Nephron (organoid): ENCODE data around the gene ZNF398.

Experiments
- H3K27ac Mint-ChIP-seq, 3 experiments: 2 replicates each; pipeline ENCODE4 v1.8.0; 2020; ENCODE audit warnings: mixed read lengths in 3 of 3, mild to moderate bottlenecking in 2 of 3, moderate library complexity in 1 of 3
- H3K27me3 Mint-ChIP-seq: 2 replicates; pipeline ENCODE4 v1.8.0; 2021; ENCODE audit warnings: low read depth, mild to moderate bottlenecking, moderate library complexity, mixed read lengths
- H3K36me3 Mint-ChIP-seq: 2 replicates; pipeline ENCODE4 v1.8.0; 2020; ENCODE audit warnings: low read depth, mixed read lengths
- H3K4me1 Mint-ChIP-seq: 2 replicates; pipeline ENCODE4 v1.8.0; 2020; ENCODE audit warnings: mixed read lengths
- H3K4me3 Mint-ChIP-seq, 3 experiments: 2 replicates each; pipeline ENCODE4 v1.8.0; 2020; ENCODE audit warnings: mild to moderate bottlenecking in 3 of 3, mixed read lengths in 3 of 3, moderate library complexity in 2 of 3
- H3K9me3 Mint-ChIP-seq: 2 replicates; pipeline ENCODE4 v1.8.0; 2020; ENCODE audit warnings: mixed read lengths
- TF ChIP-seq, protein P1 (sequence below), 3 experiments: fragments of 200-600 bp; sonication (generic); IDR thresholded peaks; one replicate each; pipeline ENCODE4 v1.5.0; 2021; ENCODE audit warnings: antibody characterized with exemption in 3 of 3; ENCODE audit not compliant: unreplicated experiment in 3 of 3

ZNF398 gene

GRCh38 chr7:149154056-149154455 is 6.8 kb downstream of the ZNF398 start:
- Mint-ChIP-seq H3K36me3 (peaks cover 56% of the 10 kb centered on the region), H3K4me3 (no peak overlapping the region), H3K27ac (no peak overlapping the region), H3K27me3 (no peaks in the 10 kb centered on the region), H3K9me3 (no peaks in the 10 kb centered on the region), H3K4me1 (no peaks in the 10 kb centered on the region)
- TF ChIP-seq, protein P1, sequence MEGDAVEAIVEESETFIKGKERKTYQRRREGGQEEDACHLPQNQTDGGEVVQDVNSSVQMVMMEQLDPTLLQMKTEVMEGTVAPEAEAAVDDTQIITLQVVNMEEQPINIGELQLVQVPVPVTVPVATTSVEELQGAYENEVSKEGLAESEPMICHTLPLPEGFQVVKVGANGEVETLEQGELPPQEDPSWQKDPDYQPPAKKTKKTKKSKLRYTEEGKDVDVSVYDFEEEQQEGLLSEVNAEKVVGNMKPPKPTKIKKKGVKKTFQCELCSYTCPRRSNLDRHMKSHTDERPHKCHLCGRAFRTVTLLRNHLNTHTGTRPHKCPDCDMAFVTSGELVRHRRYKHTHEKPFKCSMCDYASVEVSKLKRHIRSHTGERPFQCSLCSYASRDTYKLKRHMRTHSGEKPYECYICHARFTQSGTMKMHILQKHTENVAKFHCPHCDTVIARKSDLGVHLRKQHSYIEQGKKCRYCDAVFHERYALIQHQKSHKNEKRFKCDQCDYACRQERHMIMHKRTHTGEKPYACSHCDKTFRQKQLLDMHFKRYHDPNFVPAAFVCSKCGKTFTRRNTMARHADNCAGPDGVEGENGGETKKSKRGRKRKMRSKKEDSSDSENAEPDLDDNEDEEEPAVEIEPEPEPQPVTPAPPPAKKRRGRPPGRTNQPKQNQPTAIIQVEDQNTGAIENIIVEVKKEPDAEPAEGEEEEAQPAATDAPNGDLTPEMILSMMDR (IDR thresholded peaks at IDR 0.05; ENCODE audit: unreplicated experiment in 3 of 3) = no peak

DNA sequence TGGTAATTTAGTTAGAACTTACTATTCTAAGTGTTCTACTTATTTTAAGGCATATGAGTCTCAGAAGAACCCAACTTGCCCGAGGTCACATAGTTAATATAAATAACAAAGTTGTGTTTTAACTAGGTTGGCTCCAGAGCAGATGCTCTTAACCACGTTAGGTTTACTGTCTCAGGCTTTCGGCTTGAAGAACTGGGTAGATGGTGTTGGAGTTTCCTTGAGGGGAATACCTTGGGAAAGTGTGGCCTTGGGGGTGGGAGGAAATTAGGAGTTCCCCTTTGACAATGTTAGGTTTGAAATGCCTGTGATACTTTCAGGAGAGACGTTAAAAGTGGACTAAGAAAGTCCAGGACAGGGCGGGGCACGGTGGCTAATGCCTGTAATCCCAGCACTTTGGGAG is 9.6 kb downstream of the ZNF398 start:
- Mint-ChIP-seq H3K9me3 (no peaks in the 10 kb centered on the region), H3K4me3 (no peak overlapping the region), H3K27me3 (no peaks in the 10 kb centered on the region)

GRCh38 chr7:149161241-149161848 is 14.1 kb downstream of the ZNF398 start:
- TF ChIP-seq, protein P1 (IDR thresholded peaks at IDR 0.05; ENCODE audit: unreplicated experiment in 3 of 3) = no peak
- peaks cover 55% of the 10 kb centered on the region for H3K36me3 Mint-ChIP-seq
- no peaks in the 10 kb centered on the region for H3K4me1 Mint-ChIP-seq
- no peak overlapping the region for H3K4me3 Mint-ChIP-seq
- H3K27ac Mint-ChIP-seq = peak overlapping the region in 1 of 3 experiments; percentile 37
- H3K9me3 Mint-ChIP-seq = no peaks in the 10 kb centered on the region
- H3K27me3 Mint-ChIP-seq = no peaks in the 10 kb centered on the region

More for the DNA sequence above, 9.6 kb downstream of the ZNF398 start:
- H3K27ac Mint-ChIP-seq = no peak overlapping the region
- H3K36me3 Mint-ChIP-seq = peaks cover 65% of the 10 kb centered on the region
- TF ChIP-seq, protein P1 (IDR thresholded peaks at IDR 0.05; ENCODE audit: unreplicated experiment in 3 of 3) = no peak
- H3K4me1 Mint-ChIP-seq = no peaks in the 10 kb centered on the region

GRCh38 chr7:149166142-149166541 is 18.9 kb downstream of the ZNF398 start:
- Mint-ChIP-seq H3K4me1 (no peaks in the 10 kb centered on the region), H3K4me3 (no peak overlapping the region), H3K27ac (no peak overlapping the region), H3K9me3 (no peaks in the 10 kb centered on the region), H3K27me3 (no peaks in the 10 kb centered on the region), H3K36me3 (peaks cover 46% of the 10 kb centered on the region)
- TF ChIP-seq, protein P1 (IDR thresholded peaks at IDR 0.05; ENCODE audit: unreplicated experiment in 3 of 3) = no peak

DNA sequence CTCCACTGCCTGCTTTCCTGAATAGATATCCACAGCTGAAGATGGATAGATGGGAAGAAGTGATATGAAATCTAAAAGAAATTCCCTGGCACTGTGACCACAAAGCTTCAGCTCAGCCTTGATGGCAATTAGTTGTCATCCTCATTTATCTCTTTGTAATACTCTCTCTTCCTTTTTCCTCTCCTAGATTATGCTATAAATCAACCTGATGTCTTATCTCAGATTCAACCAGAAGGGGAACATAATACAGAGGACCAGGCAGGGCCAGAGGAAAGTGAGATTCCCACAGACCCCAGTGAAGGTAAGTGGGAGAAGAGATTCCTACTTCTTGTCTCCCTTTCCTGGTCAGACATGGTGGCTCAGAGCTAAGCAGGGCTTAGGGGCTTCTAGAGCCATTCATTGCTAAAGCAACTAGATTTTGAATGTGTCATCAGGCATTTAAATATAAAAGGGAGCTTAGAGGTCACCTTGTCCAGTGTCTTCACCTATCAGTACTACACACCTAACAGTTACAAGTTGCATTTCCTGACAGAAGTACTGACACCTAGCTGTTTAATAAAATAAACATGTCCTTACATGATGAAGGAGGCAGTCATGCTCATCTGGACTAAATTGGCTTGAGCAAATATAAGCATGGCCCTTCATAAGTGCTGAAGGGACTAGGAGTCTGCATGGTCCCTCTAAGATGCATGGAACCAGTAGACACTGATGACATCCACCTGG is 19.5 kb downstream of the ZNF398 start:
- no peak overlapping the region for H3K4me3 Mint-ChIP-seq
- no peaks in the 10 kb centered on the region for H3K9me3 Mint-ChIP-seq
- TF ChIP-seq, protein P1 (IDR thresholded peaks at IDR 0.05; ENCODE audit: unreplicated experiment in 3 of 3) = no peak
- H3K27me3 Mint-ChIP-seq = no peaks in the 10 kb centered on the region
- H3K4me1 Mint-ChIP-seq = no peaks in the 10 kb centered on the region
- H3K27ac Mint-ChIP-seq = no peak overlapping the region
- H3K36me3 Mint-ChIP-seq = peaks cover 41% of the 10 kb centered on the region
